ENCODE results near the gene RBCK1. TPM values are rescaled to one million over a fixed set of nuclear protein-coding genes. Genes with fewer than 3 reads are reported as not detected.

Gene RBCK1
- total and polyA plus RNA-seq, 9 of the 15 experiments (the other 6 are each of a cell fraction or from before 2014, with no cell fraction given): 5.9 to 59.3 (median 26.5) TPM

- peak; percentile 29; the same call in 1 of the 2 replicates for TF ChIP-seq FOXO4 (CRISPR knock-in tag; IDR thresholded peaks at IDR 0.05)
- no peak for TF ChIP-seq CREBBP (IDR thresholded peaks at IDR 0.05; ENCODE audit: low read depth, low read length)
- TF ChIP-seq ZNF449 (CRISPR knock-in tag; IDR thresholded peaks at IDR 0.05): no peak
- no peak for TF ChIP-seq MYNN (IDR thresholded peaks at IDR 0.05)
- no peak for TF ChIP-seq MYNN (CRISPR knock-in tag; IDR thresholded peaks at IDR 0.05)
- peak; percentile 49; the same call in 1 of the 2 replicates for TF ChIP-seq GABPA (tag; conservative IDR thresholded peaks at IDR 0.05; ENCODE audit: low read depth)
- TF ChIP-seq ZNF232 (CRISPR knock-in tag; IDR thresholded peaks at IDR 0.05): no peak
- TF ChIP-seq FOSL1 (tag; conservative IDR thresholded peaks at IDR 0.05): no peak
- peak; percentile 88; the same call in 1 of the 2 replicates for TF ChIP-seq THAP7 (CRISPR knock-in tag; IDR thresholded peaks at IDR 0.05)
- TF ChIP-seq ZNF507 (tag; conservative IDR thresholded peaks at IDR 0.05): no peak
- TF ChIP-seq TBL1XR1 (IDR thresholded peaks at IDR 0.05; ENCODE audit: low read length in 2 of 2): no peak
- TF ChIP-seq ZFP91 (CRISPR knock-in tag; IDR thresholded peaks at IDR 0.05): no peak
- TF ChIP-seq ETV1 (tag; conservative IDR thresholded peaks at IDR 0.05; ENCODE audit: low read depth): 0 out of 2 replicates have a peak, but pooled peaks have one; percentile 6
- TF ChIP-seq CTBP1 (IDR thresholded peaks at IDR 0.05; ENCODE audit: borderline replicate concordance): no peak
- TF ChIP-seq NCOA6 (IDR thresholded peaks at IDR 0.05): no peak
- no peak for TF ChIP-seq ZBTB49 (CRISPR knock-in tag; IDR thresholded peaks at IDR 0.05; ENCODE audit: borderline replicate concordance)
- peak; percentile 74; the same call in 1 of the 2 replicates for TF ChIP-seq ZNF740 (CRISPR knock-in tag; IDR thresholded peaks at IDR 0.05)
- peak in 1 of 2 experiments; percentile 82; a peak in 2 of 4 replicates for TF ChIP-seq ZNF740 (tag; IDR thresholded peaks at IDR 0.05)
- TF ChIP-seq NFXL1 (CRISPR knock-in tag; IDR thresholded peaks at IDR 0.05): no peak
- no peak for TF ChIP-seq ZNF445 (CRISPR knock-in tag; IDR thresholded peaks at IDR 0.05; ENCODE audit: low read depth)
Measured at GRCh38 chr20:381581-382290, 26.4 kb upstream of the RBCK1 start (continued).
